H9 (cell line): ENCODE data around the gene ILK. TPM values are rescaled to one million over a fixed set of nuclear protein-coding genes. Genes with fewer than 3 reads are reported as not detected.

Experiments
- DNase-seq: peaks from one replicate; pipeline ENCODE4 v3.0.0-alpha.2; 2017
- H2AFZ ChIP-seq: one replicate; pipeline ENCODE4 v1.6.1; 2013; ENCODE audit warnings: mild to moderate bottlenecking, low read length, control low read depth, moderate library complexity
- H2AK5ac ChIP-seq: 2 replicates; pipeline ENCODE4 v1.6.1; 2013; ENCODE audit warnings: low read length, control low read depth, mixed read lengths; ENCODE audit not compliant: insufficient read length
- H2BK120ac ChIP-seq: one replicate; pipeline ENCODE4 v1.6.1; 2013; ENCODE audit warnings: low read depth, mild to moderate bottlenecking, low read length, control low read depth, inconsistent platforms; ENCODE audit not compliant: poor library complexity, severe bottlenecking
- H2BK12ac ChIP-seq: 2 replicates; pipeline ENCODE4 v1.6.1; 2013; ENCODE audit warnings: low read length, control low read depth, mixed read lengths, low read depth; ENCODE audit not compliant: insufficient read length
- H2BK15ac ChIP-seq: 2 replicates; pipeline ENCODE4 v1.6.1; 2013; ENCODE audit warnings: low read depth, low read length, control low read depth
- H2BK20ac ChIP-seq: one replicate; pipeline ENCODE4 v1.6.1; 2013; ENCODE audit warnings: low read depth, mild to moderate bottlenecking, low read length, control low read depth, inconsistent platforms; ENCODE audit not compliant: poor library complexity, severe bottlenecking
- H2BK5ac ChIP-seq: 2 replicates; pipeline ENCODE4 v1.6.1; 2013; ENCODE audit warnings: low read length, control low read depth, mixed read lengths; ENCODE audit not compliant: insufficient read length
- H3K14ac ChIP-seq: 2 replicates; pipeline ENCODE4 v1.6.1; 2013; ENCODE audit warnings: low read length, control low read depth; ENCODE audit not compliant: insufficient read depth
- H3K18ac ChIP-seq: 2 replicates; pipeline ENCODE4 v1.6.1; 2013; ENCODE audit warnings: low read depth, mild to moderate bottlenecking, mixed read lengths, low read length, control low read depth; ENCODE audit not compliant: insufficient read length
- H3K23ac ChIP-seq: 2 replicates; pipeline ENCODE4 v1.6.1; 2013; ENCODE audit warnings: low read length, control low read depth, mixed read lengths, low read depth; ENCODE audit not compliant: insufficient read length
- H3K23me2 ChIP-seq: 2 replicates; pipeline ENCODE4 v1.6.1; 2013; ENCODE audit warnings: low read depth, mild to moderate bottlenecking, mixed read lengths, low read length, control low read depth; ENCODE audit not compliant: insufficient read length, poor library complexity, severe bottlenecking
- H3K27ac ChIP-seq: 2 replicates; pipeline ENCODE4 v1.5.1; 2013; ENCODE audit warnings: low read length, control low read depth, mixed read lengths, low read depth; ENCODE audit not compliant: insufficient read length
- H3K27me3 ChIP-seq: 2 replicates; pipeline ENCODE4 v1.6.1; 2013; ENCODE audit warnings: low read length, control low read depth, inconsistent platforms; ENCODE audit not compliant: insufficient read depth
- H3K4ac ChIP-seq: 2 replicates; pipeline ENCODE4 v1.6.1; 2013; ENCODE audit warnings: low read depth, mild to moderate bottlenecking, control low read depth, inconsistent platforms, low read length, moderate library complexity
- H3K4me1 ChIP-seq: 2 replicates; pipeline ENCODE4 v1.6.1; 2013; ENCODE audit warnings: low read length, control low read depth, inconsistent platforms; ENCODE audit not compliant: insufficient read depth
- H3K4me2 ChIP-seq: 2 replicates; pipeline ENCODE4 v1.6.1; 2013; ENCODE audit warnings: low read length, control low read depth, mixed read lengths; ENCODE audit not compliant: insufficient read length, insufficient read depth
- H3K56ac ChIP-seq: 2 replicates; pipeline ENCODE4 v1.6.1; 2013; ENCODE audit warnings: low read depth, mild to moderate bottlenecking, mixed read lengths, low read length, control low read depth; ENCODE audit not compliant: insufficient read length
- H3K79me1 ChIP-seq: 2 replicates; pipeline ENCODE4 v1.6.1; 2013; ENCODE audit warnings: low read depth, mild to moderate bottlenecking, moderate library complexity, low read length, control low read depth, inconsistent platforms; ENCODE audit not compliant: insufficient read depth, poor library complexity, severe bottlenecking
- H3K79me2 ChIP-seq: 2 replicates; pipeline ENCODE4 v1.6.1; 2013; ENCODE audit warnings: low read length, control low read depth, inconsistent platforms; ENCODE audit not compliant: insufficient read depth
- H3K9ac ChIP-seq: 2 replicates; pipeline ENCODE4 v1.6.1; 2013; ENCODE audit warnings: low read length, control low read depth, mixed read lengths; ENCODE audit not compliant: insufficient read length; ENCODE audit errors: extremely low read depth
- H3K9me3 ChIP-seq: one replicate; pipeline ENCODE4 v1.6.1; 2013; ENCODE audit warnings: low read depth, low read length, inconsistent platforms; ENCODE audit not compliant: control insufficient read depth
- H3T11ph ChIP-seq: one replicate; pipeline ENCODE4 v1.6.1; 2013; ENCODE audit warnings: mild to moderate bottlenecking, low read length, control low read depth, inconsistent platforms
- H4K20me1 ChIP-seq: one replicate; pipeline ENCODE4 v1.6.1; 2013; ENCODE audit not compliant: control insufficient read depth, insufficient read length, insufficient read depth
- H4K5ac ChIP-seq: 2 replicates; pipeline ENCODE4 v1.6.1; 2013; ENCODE audit warnings: low read depth, mild to moderate bottlenecking, mixed read lengths, low read length, control low read depth; ENCODE audit not compliant: insufficient read length
- H4K8ac ChIP-seq: replicated peaks from 2 replicates; pipeline ENCODE4 v1.6.1; 2013; ENCODE audit warnings: low read length, control low read depth, mixed read lengths, low read depth; ENCODE audit not compliant: insufficient read length
- H4K91ac ChIP-seq: 2 replicates; pipeline ENCODE4 v1.6.1; 2013; ENCODE audit warnings: low read depth, mild to moderate bottlenecking, moderate library complexity, mixed read lengths, low read length, control low read depth; ENCODE audit not compliant: insufficient read length
- H3K27ac Mint-ChIP-seq, 3 experiments: 2 replicates in 2 of 3; 3 replicates in 1 of 3; pipeline ENCODE4 v1.8.0; 2020 to 2021; ENCODE audit warnings: mixed read lengths in 3 of 3, mild to moderate bottlenecking in 1 of 3, moderate library complexity in 1 of 3
- H3K27me3 Mint-ChIP-seq: 2 replicates; pipeline ENCODE4 v1.8.0; 2021; ENCODE audit warnings: low read depth, mild to moderate bottlenecking, moderate library complexity, mixed read lengths
- H3K36me3 Mint-ChIP-seq, 3 experiments: 2 replicates in 2 of 3; 3 replicates in 1 of 3; pipeline ENCODE4 v1.8.0; 2020 to 2021; ENCODE audit warnings: low read depth in 3 of 3, mixed read lengths in 3 of 3; ENCODE audit not compliant: insufficient read depth in 1 of 3
- H3K4me1 Mint-ChIP-seq, 2 experiments: 2 replicates each; pipeline ENCODE4 v1.8.0; 2020; ENCODE audit warnings: mixed read lengths in 2 of 2
- H3K4me3 Mint-ChIP-seq, 2 experiments: 2 replicates in 1 of 2; 3 replicates in 1 of 2; pipeline ENCODE4 v1.8.0; 2020 to 2021; ENCODE audit warnings: mild to moderate bottlenecking in 2 of 2, mixed read lengths in 2 of 2, moderate library complexity in 1 of 2
- H3K9me3 Mint-ChIP-seq, 2 experiments: 2 replicates in 1 of 2; 3 replicates in 1 of 2; pipeline ENCODE4 v1.8.0; 2020; ENCODE audit warnings: mild to moderate bottlenecking in 2 of 2, mixed read lengths in 2 of 2, moderate library complexity in 1 of 2
- CTCF ChIP-seq: fragments of 200-600 bp; sonication (generic); conservative IDR thresholded peaks from 3 replicates; pipeline ENCODE4 v1.8.0; 2021; ENCODE audit warnings: antibody characterized with exemption, mild to moderate bottlenecking
- WGBS: extraction: QIAGEN DNeasy Blood & Tissue Kit; methylation state at CpG from one replicate; pipeline ENCODE4 v1.1.7; 2013; ENCODE audit warnings: missing lambda C conversion rate, low lambda C conversion rate, mixed read lengths; ENCODE audit not compliant: insufficient read length; ENCODE audit errors: extremely low coverage; 5-methylcytosine and 5-hydroxymethylcytosine counted together
- total RNA-seq: library from RNA; stranded (reverse); gene quantifications from 2 replicates; pipeline ENCODE4 v1.2.1, GENCODE V29; 2021

The ILK gene
- total RNA-seq, 1 experiment from 2014 or later, result 100 TPM

DNA sequence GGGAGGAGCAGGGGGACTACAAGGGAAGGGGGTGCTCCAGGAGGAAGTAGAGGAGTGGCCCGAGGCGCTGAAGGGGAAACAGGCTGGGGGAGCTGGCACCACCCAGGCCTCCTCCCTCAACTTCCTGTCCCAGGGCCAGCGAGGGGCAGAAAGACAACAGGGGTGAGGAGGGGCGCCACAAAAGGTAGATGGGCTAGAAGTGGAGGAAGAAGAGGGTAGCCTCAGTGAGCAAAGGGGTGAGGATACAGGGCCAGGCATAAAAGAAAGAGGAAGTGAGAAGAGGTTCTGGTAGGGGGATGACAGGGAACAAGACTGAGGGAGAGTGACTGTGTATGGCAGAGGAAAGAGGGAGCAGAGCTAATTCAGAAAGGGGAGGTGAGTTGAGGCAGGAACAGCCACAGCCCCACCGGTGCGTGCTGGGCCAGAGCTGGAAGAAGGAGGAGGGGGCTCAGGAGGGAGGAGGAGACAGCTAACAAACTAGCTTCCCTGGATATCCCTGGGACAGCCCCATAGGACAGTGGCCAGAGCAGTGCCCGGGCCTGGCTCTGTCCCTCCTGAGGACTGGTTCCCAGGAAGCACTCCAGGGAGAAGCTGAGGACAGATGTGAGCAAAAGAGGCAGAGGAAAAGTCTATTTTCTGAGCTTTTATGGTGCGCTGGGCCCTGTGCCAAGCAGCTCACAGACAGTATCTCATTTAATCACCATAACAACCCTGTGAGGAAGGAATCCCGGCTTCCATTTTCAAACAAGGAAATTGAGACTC lies 43.5 kb downstream of the ILK start:
- WGBS, result no CpG with 5 or more reads among the region's 9 CpGs
- Histone ChIP-seq H4K91ac (no peak overlapping the region), H3K4ac (no peak overlapping the region), H2BK20ac (no peak overlapping the region), H2BK12ac (no peak overlapping the region), H3K56ac (no peak overlapping the region), H3K4me1 (peaks cover 2% of the 10 kb centered on the region; the same call in 1 of the 2 replicates), H3K23me2 (no peaks in the 10 kb centered on the region), H4K5ac (no peak overlapping the region), H4K8ac (no peak overlapping the region), H3K4me2 (no peak overlapping the region), H3K79me2 (no peaks in the 10 kb centered on the region), H3K9me3 (no peaks in the 10 kb centered on the region), H3K79me1 (no peaks in the 10 kb centered on the region), H3K27me3 (0 out of 2 replicates have a peak, but pooled peaks cover 1% of the 10 kb centered on the region), H3K14ac (no peak overlapping the region), H3K23ac (no peak overlapping the region), H2BK15ac (no peak overlapping the region), H2BK5ac (no peak overlapping the region), H4K20me1 (no peaks in the 10 kb centered on the region), H3K18ac (no peak overlapping the region), H3T11ph (no peak overlapping the region), H2BK120ac (no peak overlapping the region), H3K9ac (no peak overlapping the region), H2AK5ac (no peak overlapping the region), H2AFZ (no peak overlapping the region), H3K27ac (no peak overlapping the region)
- Mint-ChIP-seq H3K4me3 (no peak overlapping the region), H3K4me1 (no peaks in the 10 kb centered on the region), H3K9me3 (no peaks in the 10 kb centered on the region), H3K27me3 (0 out of 2 replicates have a peak, but pooled peaks cover 2% of the 10 kb centered on the region), H3K27ac (no peak overlapping the region), H3K36me3 (no peaks in the 10 kb centered on the region)
- no peak for DNase-seq
- TF ChIP-seq CTCF, result no peak
